Hematopoietic multipotent progenitor cell treated with erythropoietin and hydrocortisone succinate and interleukin-3 and kit ligand, for 15 days (in vitro differentiated cells): ENCODE results near the gene NHERF2.

Source experiments
- DNase-seq: peaks from one replicate; pipeline ENCODE4 v3.0.0-alpha.2; 2015; ENCODE audit warnings: low spot score

NHERF2 gene

DNA sequence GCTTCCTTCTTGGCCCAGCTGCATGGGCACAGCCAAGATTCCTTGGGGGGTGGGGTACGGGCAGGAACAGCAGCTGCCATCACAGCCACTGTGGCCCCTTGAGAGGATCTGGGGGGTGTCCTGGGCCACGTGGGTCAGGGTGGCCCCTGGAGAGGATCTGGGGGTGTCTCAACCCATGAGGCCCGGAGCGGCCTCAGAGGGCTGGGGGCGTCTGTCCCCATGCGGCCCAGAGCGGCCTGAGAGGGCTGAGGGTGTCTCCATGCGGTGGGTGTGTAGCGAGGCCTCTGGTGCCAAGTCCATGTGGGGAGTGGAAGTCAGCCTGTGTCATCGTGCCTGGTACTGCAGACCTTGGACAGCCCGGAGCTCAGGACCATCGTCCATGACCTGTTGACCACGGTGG, 34.8 kb downstream of the NHERF2 start:
- DNase-seq = no peak

DNA sequence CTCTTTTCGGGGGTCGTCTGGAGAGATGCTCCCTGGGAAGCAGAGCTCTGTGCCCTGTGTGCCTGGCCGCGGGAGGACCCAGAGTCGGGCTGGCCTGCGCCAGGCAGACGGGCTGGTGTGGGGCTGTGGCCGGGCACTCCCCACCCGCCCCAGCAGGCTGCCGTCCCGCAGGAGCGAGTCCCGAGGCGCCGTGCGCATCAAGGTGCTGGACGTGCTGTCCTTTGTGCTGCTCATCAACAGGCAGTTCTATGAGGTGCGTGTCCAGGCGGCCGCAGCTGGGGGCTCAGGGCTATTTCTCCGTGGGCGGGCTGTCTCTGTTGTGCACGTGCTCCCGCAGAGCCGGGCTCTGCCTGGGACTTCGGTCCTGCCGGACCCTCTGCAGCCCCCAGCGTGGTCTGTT, 36.1 kb downstream of the NHERF2 start:
- DNase-seq = no peak

DNA sequence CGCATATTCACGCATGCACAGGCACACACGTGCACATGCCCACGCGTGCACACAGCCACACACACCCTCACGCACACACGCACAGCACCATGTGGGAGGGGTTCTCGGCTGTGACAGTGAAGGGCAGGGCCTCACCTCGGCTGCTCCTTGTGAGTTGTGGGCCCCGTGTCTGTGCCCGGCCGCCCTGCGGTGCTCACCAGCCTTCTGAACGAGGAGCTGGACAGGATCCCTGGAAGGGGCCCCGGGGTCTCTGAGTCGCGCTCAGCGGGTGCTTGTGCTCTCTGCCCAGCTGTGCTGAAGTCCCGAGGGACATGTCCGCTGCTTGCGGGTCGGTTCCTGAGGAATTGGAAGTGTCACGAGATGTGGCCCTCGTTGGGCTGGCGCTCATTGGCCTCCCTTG, 37.2 kb downstream of the NHERF2 start:
- no peak for DNase-seq

GRCh38 chr16:2064368-2064945, 37.8 kb downstream of the NHERF2 start:
- DNase-seq = no peak

DNA sequence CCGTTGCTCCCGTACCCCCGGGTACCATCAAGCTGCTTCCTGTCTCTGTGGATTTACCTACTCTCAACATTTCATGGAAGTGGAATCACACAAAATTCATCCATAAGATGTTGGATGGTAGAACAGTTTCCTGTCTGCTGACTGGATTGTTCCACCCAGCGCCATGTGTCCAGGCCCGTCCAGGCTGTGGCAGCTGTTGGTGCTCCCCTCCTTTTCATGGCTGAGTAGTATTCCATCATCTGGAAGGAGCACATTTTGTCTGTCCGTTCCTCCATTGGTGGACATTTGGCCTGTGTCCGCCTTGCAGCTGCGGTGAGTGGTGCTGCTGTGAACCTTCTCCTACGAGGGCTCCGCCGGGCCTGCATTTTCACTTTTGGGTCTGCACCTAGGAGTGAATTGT, 39.4 kb downstream of the NHERF2 start:
- DNase-seq = no peak

GRCh38 chr16:2070576-2071453, 44.1 kb downstream of the NHERF2 start:
- no peak for DNase-seq

DNA sequence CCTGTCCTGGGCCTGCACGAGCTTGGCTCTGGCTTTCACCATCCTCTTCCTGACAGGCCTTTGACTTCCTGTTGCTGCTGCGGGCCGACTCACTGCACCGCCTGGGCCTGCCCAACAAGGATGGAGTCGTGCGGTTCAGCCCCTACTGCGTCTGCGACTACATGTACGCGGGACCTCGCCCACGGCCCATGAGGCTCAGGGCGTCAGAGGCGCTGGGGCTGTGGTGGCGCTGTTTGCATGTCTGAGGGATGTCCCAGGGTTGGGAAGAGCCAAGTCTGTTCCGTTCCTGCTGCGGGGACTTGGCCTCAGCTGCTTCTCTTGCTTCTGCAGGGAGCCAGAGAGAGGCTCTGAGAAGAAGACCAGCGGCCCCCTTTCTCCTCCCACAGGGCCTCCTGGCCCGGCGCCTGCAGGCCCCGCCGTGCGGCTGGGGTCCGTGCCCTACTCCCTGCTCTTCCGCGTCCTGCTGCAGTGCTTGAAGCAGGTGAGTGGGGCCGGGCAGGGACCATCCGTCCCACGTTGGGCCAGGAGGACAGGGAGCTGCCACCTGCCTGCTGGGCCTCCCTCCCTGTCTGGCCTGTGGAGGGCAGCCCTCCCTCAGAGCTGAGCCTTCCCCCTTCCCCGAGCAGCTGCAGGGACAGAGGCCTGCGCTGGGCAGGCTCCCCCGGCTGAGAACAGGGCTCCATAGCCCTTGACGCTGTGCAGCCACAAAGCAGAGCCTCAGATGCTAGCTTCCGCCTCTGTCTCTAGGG, 44.9 kb downstream of the NHERF2 start:
- no peak for DNase-seq

GRCh38 chr16:2072926-2073325, 46.2 kb downstream of the NHERF2 start:
- DNase-seq = no peak

DNA sequence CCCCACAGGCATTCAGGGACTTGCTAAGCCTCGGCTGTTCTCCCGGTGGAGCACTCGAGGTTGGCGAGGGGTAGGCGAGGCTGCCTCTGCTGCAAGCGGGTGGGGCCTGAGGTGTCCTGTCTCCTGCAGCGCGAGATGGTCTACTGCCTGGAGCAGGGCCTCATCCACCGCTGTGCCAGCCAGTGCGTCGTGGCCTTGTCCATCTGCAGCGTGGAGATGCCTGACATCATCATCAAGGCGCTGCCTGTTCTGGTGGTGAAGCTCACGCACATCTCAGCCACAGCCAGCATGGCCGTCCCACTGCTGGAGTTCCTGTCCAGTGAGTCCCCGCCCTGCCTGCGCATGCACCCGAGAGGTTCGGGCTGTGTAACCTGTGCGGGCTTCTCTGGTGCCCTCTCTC, 47.4 kb downstream of the NHERF2 start:
- no peak for DNase-seq

- DNase-seq = no peak
Observed at GRCh38 chr16:2075631-2076030, 48.9 kb downstream of the NHERF2 start.

DNA sequence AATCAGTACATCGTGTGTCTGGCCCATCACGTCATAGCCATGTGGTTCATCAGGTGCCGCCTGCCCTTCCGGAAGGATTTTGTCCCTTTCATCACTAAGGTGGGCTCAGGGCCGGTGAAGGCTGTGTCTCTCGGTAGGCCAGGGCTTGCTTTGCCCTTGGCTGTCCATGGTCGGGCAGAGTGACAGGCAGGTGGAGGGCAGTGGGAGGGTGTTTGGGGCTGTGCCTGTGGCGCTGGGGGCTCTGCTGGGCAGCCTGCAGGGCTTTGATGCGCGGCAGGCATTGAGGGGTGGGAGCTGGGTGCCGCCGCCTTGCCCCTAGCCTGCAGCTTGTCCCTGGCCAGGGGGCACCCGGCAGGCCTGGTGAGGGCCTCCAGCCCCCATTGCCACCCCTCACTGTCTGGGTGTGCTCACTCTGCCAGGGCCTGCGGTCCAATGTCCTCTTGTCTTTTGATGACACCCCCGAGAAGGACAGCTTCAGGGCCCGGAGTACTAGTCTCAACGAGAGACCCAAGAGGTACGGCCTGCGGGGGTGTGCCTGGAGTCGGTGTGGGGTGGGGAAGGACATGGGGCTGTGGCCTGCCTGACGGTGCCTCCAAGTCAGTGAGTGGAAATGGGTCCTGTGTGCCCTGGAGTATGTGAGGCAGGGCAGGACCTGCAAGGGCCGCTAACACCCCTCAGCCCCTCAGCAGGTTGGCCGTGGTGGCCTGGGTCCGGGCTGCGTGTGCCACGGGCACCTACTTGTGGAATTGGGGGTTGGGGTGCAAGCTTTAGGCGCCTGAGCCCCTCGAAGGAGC, 49.6 kb downstream of the NHERF2 start:
- no peak for DNase-seq

DNA sequence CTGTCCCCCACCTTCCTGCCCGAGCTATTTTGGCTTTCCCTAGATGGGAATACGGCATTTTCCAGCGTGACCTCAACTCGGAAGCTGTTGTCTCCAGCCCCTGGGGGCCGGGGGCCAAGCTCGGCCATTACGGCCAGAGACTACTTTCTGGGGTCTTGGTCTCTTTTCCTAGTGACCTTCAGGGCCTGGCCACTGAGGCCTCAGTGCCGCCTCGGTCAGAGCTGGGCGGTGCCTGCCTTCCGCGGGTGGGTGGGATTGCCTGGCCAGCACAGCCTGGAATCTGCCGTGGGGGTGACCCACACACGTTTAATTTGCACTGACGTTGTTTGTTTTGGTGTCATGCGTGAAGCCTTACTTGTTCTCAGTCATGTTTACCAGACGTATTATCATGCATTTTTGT, 50.3 kb downstream of the NHERF2 start:
- DNase-seq = no peak

- DNase-seq = no peak
Observed at GRCh38 chr16:2077696-2078095, 51.0 kb downstream of the NHERF2 start.

DNA sequence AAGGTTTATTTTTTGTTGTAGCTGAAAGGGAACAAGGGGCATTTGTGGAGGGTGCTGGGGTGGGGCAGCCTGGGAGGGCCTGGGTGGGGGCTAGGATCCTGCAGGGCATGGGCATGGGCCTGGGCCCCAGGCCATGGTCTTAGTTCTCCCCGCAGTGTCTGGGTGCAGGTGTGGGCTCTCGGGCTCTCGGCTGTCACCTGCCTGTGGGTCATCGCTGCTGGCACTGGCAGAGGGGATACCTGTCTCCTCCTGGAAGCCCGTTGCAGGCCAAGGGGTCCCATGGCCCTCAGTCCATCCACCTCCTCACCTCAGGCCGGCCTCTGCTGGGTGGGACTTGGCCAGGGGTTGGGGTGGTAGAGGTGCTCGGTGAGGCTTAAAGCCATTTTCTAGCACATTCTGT, 51.4 kb downstream of the NHERF2 start:
- DNase-seq = no peak

DNA sequence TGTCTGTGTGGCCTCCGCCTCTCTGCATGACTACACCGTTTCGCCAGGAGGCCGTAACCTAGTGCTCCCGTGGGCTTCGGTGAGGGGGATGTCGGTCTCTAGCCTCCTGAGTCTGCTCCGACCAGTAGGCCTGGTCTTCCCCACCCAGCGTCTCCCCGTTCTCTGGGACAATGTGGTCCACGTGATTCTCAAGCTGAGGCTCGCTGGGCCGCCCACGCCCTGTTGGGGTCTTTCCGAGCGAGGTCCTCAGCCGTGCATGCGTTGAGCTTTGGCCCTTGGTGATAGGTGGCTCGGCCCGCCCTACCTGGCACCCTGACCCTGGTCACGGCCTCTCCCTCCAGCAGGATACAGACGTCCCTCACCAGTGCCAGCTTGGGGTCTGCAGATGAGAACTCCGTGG, 52.0 kb downstream of the NHERF2 start:
- DNase-seq = no peak

GRCh38 chr16:2079311-2079800, 52.7 kb downstream of the NHERF2 start:
- no peak for DNase-seq

- no peak for DNase-seq
Observed at GRCh38 chr16:2079991-2080390, 53.3 kb downstream of the NHERF2 start.

DNA sequence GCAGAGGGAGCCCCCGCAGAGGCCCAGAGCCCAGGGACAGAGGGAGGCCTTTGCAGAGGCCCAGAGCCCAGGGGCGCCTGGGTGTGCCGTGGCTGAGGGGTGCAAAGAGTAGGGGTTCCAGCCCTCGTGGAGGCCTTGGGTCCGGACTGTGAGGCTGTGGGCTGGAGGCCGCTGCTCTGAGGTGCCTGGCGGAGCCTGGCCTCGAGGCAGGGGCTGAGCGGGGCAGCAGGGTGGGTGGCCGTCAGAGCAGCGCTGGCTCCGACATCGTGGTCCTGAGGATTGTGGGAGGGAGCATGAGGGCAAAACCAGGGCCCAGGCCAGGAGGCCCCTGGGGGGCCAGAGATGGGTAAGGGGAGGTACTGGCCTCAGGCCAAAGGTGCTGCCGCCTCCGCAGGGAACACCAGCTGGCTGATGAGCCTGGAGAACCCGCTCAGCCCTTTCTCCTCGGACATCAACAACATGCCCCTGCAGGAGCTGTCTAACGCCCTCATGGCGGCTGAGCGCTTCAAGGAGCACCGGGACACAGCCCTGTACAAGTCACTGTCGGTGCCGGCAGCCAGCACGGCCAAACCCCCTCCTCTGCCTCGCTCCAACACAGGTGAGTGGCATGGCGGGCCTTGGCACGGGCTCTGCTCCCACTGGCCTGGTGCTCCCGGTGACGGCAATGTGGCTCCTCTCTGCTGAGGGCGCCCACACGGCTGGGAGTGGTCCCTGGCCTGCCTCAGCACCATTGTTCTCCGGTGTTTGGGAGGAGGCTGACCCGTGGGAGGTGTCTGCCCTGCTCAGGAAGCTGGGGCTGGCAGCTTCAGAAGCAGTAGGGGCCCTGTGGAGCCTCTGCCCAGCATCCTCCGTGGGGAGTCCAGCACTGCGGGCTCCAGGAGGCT, 54.7 kb downstream of the NHERF2 start:
- no peak for DNase-seq

- DNase-seq = no peak
Observed at GRCh38 chr16:2082171-2082982, 55.7 kb downstream of the NHERF2 start.

GRCh38 chr16:2082983-2083364, 56.3 kb downstream of the NHERF2 start:
- DNase-seq = no peak
